HG03432 (cell line): ENCODE measurements around the gene ABCC8.
A peak's percentile ranks its signal among the peaks of the same experiment; 100 is the strongest.

Experiments used
- ATAC-seq: cut with Tn5 transposase; IDR thresholded peaks from one replicate; pipeline ENCODE4 v1.9.1; 2021; ENCODE audit warnings: mild to moderate bottlenecking, moderate library complexity; ENCODE audit not compliant: unreplicated experiment

ABCC8 gene

DNA sequence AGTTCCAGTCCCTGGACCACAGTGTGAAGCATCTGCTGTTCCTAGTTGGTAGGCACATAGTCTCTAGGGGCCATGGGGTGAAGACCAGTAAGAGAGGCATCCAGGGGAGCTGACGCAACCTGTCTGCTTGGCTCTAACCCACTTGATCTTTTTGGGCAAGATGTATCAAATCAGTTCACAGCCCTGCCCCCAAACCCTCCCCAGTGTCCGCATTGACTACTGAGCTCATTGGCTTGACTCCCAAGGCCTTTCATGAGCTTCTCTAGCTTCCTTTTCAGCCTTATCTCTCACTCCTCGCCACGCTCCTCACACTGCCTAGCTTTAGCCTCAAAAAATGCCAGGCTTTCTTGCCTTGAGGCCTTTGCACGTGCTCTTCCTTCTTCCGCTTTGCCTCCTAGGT is 29.7 kb upstream of the ABCC8 start:
- ATAC-seq: no peak

DNA sequence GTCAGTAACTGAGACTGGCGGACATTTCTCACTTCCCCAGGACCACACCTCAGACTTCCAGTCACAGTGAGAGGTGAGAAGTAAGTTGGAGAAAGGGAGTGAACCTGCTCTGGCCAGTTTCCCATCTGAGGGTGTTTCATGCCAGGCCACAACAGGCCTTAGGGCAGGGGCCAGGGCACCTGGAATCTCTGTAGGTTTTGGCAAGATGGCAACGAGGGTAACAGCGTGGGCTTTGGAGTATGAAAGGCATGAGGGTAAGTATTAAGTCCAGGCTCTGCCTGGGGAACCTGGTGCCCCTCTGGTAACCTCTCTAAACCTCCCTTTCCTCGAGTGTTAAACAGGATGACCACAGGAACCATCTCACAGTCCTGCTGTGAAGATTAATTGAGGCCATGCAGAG is 28.5 kb upstream of the ABCC8 start:
- ATAC-seq: no peak

GRCh38 chr11:17504330-17505107 is 27.9 kb upstream of the ABCC8 start:
- peak; percentile 80 for ATAC-seq

- no peak for ATAC-seq
These were observed 26.0 kb upstream of the ABCC8 start for GRCh38 chr11:17502630-17503029.

GRCh38 chr11:17500673-17501072 is 24.0 kb upstream of the ABCC8 start:
- ATAC-seq: no peak

GRCh38 chr11:17498475-17498874 is 21.8 kb upstream of the ABCC8 start:
- ATAC-seq: no peak

- no peak for ATAC-seq
These were observed 21.4 kb upstream of the ABCC8 start for GRCh38 chr11:17498058-17498457.

GRCh38 chr11:17496406-17496805 is 19.8 kb upstream of the ABCC8 start:
- no peak for ATAC-seq

DNA sequence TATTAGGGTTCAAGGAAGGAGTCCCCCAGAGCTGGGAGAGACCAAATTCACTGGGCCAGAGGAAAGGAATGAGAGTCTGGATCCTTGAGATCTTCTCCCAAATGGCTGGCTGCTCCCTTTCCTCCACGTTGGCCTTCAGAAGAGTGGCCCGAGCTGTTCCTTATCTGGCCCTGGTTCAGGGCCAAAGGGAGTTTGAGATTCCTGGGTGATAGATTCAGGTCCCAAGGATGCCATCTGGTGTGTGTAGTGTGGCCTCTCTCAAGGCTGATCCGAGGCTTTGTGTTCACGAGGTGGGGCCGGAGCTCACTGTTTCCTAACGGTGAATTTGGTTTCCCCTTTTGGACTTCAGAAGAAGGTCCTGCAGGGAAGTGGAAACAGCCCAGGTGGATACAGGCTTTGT is 17.4 kb upstream of the ABCC8 start:
- no peak for ATAC-seq

DNA sequence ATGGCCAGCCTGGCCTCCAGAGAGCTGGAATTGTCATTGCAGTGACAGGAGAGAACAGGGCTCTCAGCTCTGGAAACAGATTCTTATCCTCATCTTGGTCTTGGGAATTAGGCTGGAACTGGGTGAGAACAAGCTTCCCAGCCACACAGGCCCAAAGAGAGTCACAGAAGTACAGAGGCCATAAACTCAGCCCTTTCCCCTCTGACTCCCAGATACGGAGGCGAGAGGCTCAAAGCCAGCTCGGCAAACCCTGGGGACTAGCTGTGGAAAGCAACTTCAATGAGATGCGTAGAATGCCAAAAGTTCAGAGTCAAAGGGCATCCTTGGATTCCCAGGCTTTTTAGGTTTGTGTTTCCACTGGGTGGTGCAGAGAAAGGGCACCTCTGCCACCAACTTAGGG is 14.3 kb upstream of the ABCC8 start:
- ATAC-seq: no peak

DNA sequence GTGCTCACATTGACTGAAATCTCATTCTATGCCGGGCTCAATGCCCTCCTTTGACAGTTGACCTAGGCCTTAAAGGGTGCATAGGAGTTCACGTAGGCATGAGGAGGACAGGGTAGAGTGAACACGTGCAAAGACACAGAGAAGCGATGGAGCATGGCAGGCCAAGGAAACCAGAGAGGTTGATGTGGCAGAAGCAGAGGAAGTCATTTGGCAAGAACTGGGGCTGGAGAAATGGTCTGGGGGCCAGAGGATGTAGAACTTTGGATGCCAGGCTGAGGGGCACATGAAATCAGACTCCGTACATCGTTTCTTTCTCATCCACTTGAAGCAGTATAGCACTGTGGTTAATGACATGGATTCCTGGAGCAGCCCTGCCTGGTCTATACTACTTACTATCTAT is 13.6 kb upstream of the ABCC8 start:
- ATAC-seq: no peak

GRCh38 chr11:17489751-17490150 is 13.1 kb upstream of the ABCC8 start:
- no peak for ATAC-seq

DNA sequence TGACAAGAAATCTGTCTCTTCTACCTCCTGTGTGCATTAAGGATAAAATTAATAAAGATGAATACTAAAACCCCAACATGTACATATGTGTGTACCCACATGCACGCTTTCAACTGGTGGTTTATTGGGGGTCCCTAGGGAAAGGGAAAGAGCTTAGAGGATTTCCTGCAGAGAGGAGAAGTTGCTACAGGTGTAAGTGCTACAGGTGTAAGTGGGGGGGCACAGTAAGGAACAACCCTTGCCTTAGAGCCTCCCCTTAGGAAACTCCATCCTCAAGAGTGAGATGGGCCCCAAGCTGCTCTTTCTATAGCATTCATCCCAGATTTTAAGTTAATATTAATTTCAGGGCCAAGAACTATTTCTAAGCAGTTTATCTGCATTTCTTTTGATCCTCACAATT is 11.9 kb upstream of the ABCC8 start:
- no peak for ATAC-seq

- ATAC-seq: no peak
These were observed 10.0 kb upstream of the ABCC8 start for GRCh38 chr11:17486646-17487045.

- no peak for ATAC-seq
These were observed 6.9 kb upstream of the ABCC8 start for GRCh38 chr11:17483505-17483904.

DNA sequence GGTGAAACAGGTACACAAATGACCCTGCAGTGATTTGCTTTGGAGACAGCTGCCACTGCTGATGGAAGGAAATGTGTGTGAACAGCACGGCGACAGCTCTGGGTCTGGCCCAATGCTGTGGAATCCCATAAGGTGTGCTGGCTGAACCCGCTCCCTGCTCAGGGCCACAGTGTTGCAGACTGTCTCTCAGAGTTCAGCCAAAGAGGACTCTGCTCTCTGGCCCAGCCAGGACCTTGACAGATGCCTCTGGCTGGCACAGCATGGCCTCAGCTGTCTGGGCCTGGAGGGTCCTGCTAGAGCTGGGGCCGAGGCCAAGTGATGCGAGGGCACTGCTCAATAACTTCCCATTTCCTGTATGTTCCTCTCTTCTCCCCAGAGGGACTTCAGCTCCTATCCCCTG is 5.3 kb upstream of the ABCC8 start:
- no peak for ATAC-seq

DNA sequence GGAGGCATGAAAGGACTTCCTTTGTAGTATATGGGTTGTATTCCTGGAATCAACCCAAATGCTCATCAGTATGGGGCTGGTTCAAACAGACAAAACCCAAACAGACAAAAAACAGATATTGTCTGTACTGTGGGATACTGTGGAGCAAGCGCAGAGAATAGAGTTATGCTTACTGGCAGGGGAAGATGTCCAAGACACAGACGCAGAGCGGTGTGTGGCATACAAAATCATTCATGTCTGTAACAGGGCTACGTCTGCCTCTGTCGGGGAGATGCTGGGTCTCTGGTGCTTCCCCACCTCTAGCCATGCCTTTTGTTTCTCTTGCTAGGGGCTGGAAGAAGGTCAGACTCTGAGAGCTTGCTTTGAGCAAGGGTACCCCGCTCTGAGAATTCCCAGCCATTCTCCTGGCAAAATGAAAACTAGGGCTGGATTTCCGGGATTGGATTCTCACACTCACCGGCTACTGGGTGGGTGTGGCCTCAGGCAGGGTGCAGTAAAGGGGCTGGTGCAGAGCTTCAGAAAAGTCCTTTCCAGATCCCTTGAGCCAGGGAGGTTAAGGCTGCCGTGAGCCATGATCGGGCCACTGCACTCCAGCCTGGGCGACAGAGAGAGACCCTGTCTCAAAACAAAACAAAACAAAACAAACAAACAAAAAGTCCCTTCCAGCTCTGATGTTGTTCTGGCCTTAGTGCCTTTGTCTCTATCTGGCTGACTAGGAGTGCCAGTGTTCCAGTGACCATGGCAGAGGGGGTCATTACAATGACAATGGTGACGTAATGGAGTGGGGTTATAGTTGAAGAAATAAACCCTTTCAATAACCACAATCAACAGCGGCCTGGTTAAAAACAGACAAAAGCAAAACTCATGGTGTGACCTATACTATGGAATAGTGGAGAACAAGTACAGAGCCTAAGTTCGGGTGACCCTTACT is 2.9 kb upstream of the ABCC8 start:
- ATAC-seq: no peak

- no peak for ATAC-seq
These were observed 1.4 kb upstream of the ABCC8 start for GRCh38 chr11:17478070-17478469.

DNA sequence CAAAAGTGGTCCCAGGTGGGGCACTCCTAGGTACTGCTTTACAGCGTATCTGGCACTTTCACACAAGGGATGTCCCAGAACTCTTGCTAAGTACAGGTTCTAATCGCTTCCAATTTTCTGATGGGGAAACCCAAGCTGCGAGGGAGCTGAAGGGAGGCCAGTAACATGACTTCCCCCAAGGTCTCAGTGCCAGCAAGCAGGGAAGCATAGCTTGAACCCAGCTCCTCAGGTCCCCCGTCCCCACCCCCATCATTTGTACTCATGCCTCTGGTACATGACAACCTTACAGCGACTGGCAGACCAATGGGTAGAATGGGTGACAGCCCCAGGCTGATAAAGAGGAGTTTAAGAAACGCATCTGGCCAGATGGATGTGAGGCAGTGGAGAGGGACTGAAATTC is 716 bp upstream of the ABCC8 start:
- ATAC-seq: no peak

- ATAC-seq: no peak
These were observed 364 bp upstream of the ABCC8 start for GRCh38 chr11:17477084-17477333.

DNA sequence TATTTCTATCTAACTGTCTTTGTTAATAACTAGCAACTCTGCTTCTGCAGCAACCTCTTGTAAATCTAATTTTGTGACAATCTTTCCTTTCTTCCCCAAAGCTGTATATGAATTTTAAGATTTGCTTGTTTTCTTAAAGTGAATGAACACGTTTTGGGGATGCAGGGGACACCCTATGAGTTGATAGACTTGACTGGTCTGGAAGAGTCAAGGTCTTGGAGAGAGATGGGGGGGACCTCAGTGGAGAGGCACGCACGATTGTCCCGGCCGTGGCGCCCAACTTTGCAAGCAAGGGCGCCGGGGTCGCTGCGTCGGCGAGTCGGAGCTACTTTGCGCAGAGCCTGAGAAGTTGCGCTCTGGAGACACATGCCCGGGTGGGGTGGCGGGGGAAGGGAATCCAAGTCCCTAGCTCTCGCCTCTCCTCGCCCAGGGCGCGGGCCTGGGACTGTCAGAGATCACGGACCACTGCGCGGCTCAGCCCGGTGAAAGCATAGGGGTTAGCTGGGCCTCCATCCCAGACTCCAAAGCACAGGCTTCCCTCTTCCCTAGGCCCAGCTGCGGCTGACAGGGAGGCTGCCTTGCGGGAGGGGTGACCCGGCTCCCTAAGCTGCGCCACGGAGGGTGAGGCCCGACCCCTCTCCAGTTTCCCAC is 854 bp downstream of the ABCC8 start:
- ATAC-seq: no peak
